ENCODE results near the gene CDCA7L.
"Not testable (repeated sequence)": the region's sequence is repeated elsewhere in the genome, so short reads cannot be mapped to it uniquely, and the experiment has no call there.

CDCA7L gene

DNA sequence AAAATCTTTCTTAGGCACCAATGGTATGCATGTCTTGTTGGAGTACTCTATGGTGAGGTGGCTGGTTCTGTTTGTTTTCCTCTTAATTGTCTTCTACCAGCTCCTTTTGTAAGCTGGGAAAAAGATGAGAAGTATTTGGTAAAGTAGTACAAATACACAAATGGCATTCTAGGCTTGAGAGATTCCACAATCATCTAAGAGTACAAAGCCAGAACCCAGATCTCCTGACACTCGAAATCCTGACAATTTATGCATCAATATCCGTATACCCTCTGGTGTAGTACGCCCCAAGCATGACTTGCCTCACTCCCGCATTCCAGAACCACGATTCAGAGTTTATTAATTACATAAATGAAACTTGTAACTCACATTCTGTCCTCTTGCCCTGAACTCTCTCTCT is 43.5 kb downstream of the CDCA7L start:
- no peak for DNase-seq

DNA sequence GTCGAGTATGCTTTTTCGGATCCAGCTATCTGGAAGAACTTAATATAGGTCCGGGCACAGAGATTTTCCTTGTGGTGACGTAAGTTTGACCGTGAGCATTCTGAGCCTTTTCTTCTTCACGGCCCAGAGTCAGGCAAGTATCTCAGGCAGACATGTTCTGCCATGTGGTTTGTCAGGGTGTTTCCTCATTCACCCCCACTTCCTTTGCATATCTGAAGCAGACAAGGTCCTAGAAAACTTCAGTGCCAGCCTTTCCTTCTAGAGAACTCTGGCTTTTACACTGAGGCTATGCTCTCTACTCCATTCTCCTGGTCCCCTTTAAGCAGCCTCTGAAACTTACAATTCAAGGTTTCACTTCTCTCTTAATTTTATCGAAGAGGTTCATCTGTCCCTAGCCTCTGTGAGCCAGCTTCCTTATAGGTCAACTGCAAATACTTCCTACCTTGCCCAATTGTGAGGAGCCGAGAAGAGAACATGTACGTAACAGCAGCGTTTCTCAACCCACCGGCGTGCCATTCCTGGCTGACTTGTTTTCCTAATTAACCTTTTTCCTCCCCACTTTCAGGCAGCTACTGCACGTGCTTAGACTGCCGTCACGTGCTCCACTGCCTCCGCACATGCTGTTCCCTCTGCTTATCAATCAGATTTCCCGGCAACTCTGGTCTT is 47.3 kb downstream of the CDCA7L start:
- DNase-seq, result no peak

DNA sequence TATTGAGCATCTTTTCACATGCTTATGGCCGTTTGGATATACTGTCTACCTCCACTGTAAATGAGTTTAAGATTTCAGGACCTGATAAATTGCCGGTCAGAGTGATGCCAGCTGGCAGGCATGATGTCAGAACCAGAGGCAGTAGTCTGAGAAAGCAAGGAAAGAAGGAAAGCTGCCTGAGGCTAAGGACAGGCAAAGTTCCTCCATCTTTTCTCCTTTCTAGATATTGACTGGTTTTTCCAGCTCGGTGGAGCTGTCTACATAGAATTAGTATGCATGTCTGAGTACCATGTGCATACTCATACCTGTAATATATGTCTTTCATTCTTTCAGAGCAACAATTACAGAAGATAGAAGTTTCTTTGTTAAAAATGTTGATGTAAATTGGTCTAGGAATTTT is 52.3 kb downstream of the CDCA7L start:
- no peak for DNase-seq

DNA sequence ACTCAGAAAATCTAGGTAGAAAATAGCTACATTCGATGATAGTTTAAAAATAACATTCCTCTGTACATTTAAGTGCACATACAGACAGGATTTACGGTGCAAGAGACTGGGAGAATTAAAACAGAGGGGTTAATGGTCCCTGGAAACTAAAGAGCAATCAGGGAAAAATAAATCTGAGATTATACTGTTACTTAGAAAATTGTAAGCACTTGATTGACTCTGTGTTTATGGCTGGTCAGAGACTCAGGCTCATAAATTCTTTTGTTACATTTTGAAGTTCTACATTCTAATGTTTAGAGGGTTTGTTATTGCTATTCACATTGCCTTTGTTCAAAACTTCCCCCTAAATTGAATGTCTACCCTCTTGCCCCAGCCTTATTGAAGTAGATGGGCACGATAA is 54.4 kb downstream of the CDCA7L start:
- DNase-seq, result no peak

- DNase-seq, result no peak
Observed at GRCh38 chr7:21887779-21888178, 57.9 kb downstream of the CDCA7L start.

- no peak for DNase-seq
Observed at GRCh38 chr7:21887353-21887752, 58.3 kb downstream of the CDCA7L start.

DNA sequence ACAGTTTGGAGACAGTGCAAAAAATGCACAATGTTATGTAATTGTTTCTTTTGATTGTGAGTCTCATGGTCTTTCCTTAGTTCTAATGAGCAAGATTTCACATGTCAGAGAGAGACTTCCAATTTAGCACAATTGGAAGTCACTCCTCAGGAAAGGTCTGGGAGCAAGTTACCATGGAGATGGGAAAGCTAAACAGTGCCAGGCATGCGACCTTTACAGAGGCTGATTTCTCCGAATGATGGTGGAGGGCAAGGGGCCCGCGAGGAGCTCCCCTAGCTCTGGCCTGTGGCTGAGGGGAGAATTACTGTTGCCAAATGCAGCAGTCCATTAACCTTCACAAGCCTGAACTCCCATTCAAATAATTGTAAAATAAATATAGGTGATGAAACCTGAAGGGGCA is 59.3 kb downstream of the CDCA7L start:
- DNase-seq, result no peak

DNA sequence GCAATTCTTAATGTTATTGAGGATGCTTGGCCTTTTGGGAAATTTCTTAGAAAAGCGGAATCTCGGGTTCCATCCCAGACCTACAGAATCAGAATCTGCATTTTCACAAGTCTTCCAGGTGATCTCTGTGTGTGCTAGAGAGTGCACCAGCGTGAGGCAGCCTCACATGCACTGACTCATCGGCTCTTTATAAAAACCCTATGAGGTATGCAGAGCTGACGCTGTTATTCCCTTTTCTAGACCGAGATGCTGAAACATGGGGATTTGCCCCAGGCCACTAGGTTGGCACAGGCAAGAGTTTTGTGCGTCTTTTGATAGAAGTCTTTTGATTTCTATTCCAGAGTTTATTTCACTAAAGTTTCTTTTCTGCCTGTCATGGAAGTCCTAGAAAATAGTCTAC is 61.2 kb downstream of the CDCA7L start:
- DNase-seq, result no peak

DNA sequence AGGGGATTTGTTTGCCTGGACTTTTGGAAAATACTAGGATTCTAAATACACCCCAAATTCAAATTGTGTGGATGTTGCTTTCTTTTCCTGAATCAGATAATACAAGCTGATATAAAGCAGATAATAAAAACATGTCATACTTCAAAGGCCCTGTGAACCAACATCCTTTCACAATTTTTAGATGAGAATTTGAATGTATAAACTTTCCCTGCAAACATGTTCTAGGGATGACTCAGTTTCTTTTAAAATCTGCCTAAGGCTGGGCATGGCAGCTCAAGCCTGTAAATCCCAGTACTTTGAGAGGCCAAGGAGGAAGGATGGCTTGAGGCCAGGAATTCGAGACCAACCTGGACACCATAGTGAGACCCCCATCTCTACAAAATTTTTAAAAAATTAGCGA is 62.2 kb downstream of the CDCA7L start:
- DNase-seq, result not testable (repeated sequence)

- no peak for DNase-seq
Observed at GRCh38 chr7:21883069-21883468, 62.6 kb downstream of the CDCA7L start.

GRCh38 chr7:21869785-21870402 is 75.8 kb downstream of the CDCA7L start:
- DNase-seq, result no peak

DNA sequence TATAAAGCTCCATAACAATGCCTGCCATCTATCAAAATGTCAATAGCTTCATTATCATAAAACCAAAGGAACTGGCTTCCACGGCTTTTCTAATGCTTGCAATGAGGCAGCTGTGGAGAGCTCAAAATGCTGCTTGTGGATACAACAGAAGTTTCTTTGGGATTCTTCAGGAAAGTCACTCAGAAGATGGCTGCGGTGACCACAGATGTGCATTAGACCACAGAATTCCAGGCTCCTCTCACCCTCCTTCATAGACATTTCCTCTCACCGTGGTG is 77.2 kb downstream of the CDCA7L start:
- no peak for DNase-seq

DNA sequence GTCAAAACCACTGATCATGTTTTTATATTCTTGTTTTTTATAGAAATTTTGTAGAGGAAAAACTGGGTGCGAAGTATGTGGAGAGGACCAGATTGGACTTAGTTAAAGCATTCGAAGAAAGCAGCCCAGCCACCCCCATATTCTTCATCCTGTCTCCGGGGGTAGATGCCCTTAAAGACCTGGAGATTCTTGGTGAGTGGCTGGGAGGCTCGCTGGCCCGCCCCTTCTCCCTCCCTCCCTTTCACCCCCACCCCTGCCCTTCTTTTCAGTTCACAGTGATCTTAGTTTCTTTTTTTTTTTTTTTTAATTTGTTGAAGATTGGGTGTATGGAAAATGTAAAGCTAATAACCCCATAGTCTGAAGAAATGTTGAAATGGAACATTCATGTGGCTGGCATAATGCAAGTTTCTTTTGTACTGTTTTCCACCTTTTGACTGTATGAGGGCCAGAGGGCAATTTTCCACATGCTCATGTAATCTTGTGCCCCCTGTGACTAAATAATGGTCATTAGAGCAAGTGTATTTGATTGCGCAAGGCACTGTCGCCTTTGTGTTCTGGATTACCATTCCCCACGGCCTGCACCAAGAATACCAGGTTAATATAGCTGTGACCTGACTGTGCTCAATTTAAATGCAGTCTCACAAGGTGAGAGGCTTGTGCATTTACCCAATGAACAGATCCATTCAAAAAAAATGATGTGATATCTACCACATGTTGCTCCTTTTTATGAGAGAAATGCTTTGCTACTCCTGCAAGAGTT is 77.7 kb downstream of the CDCA7L start:
- DNase-seq, result no peak

- DNase-seq, result no peak
Observed at GRCh38 chr7:21867226-21867625, 78.5 kb downstream of the CDCA7L start.

GRCh38 chr7:21866731-21867130 is 79.0 kb downstream of the CDCA7L start:
- no peak for DNase-seq

- not testable (repeated sequence) for DNase-seq
Observed at GRCh38 chr7:21865631-21866204, 80.0 kb downstream of the CDCA7L start.

- DNase-seq, result no peak
Observed at GRCh38 chr7:21851559-21851967, 94.1 kb downstream of the CDCA7L start.

Measured in activated naive CD4-positive, alpha-beta T cell treated with anti-CD3 and anti-CD28 coated beads, Interleukin-2, amount 50 U/mL, for 16 hours (primary cell).